Stromal cell of bone marrow (primary cell): ENCODE data around the gene TRIM27.
"Not testable (repeated sequence)": the region's sequence is repeated elsewhere in the genome, so short reads cannot be mapped to it uniquely, and the experiment has no call there.

Experiments
- DNase-seq: peaks from one replicate; pipeline ENCODE4 v3.0.0-alpha.2; 2012; ENCODE audit warnings: low read depth

TRIM27 gene, protein sequence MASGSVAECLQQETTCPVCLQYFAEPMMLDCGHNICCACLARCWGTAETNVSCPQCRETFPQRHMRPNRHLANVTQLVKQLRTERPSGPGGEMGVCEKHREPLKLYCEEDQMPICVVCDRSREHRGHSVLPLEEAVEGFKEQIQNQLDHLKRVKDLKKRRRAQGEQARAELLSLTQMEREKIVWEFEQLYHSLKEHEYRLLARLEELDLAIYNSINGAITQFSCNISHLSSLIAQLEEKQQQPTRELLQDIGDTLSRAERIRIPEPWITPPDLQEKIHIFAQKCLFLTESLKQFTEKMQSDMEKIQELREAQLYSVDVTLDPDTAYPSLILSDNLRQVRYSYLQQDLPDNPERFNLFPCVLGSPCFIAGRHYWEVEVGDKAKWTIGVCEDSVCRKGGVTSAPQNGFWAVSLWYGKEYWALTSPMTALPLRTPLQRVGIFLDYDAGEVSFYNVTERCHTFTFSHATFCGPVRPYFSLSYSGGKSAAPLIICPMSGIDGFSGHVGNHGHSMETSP

GRCh38 chr6:28923318-28924102 lies at the start of gene TRIM27:
TRIM27 (minus strand) TSS chr6:28923985; CDS start chr6:28923632, 353 bp downstream.
- peak; percentile 72 for DNase-seq

GRCh38 chr6:28970056-28970455 lies 46.3 kb upstream of the TRIM27 start:
- not testable (repeated sequence) for DNase-seq

DNA sequence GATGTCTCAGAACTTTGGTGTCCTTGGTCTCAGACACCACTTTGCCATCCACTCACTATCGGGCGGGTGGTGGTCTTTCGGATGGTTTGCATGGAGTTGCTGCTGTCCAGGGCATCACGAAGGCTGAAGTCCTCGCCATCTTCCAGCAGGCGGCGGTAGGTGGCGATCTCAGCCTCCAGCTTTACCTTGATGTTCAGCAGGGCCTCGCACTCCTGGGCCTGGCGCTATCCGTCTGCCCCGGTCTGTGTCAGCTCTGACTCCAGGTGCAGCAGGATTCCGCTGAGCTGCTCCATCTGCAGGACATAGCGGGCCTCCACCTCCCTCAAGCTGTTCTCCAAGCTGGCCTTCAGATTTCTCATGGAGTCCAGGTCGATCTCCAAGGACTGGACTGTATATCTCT lies 45.3 kb upstream of the TRIM27 start:
- DNase-seq = no peak

GRCh38 chr6:28968476-28968875 lies 44.7 kb upstream of the TRIM27 start:
- no peak for DNase-seq

DNA sequence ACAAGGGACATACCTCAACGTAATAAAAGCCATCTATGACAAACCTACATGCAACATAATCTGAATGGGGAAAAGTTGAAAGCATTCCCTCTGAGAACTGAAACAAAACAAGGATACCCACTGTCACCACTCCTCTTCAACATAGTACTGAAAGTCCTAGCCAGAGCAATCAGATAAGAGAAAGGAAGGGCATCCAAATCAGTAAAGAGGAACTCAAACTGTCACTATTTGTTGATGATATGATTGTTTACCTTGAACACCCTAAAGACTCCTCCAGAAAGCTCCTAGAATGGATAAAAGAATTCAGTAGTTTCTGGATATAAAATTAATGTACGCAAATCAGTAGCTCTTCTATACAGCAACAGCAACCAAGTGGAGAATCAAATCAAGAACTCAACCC lies 41.9 kb upstream of the TRIM27 start:
- no peak for DNase-seq

DNA sequence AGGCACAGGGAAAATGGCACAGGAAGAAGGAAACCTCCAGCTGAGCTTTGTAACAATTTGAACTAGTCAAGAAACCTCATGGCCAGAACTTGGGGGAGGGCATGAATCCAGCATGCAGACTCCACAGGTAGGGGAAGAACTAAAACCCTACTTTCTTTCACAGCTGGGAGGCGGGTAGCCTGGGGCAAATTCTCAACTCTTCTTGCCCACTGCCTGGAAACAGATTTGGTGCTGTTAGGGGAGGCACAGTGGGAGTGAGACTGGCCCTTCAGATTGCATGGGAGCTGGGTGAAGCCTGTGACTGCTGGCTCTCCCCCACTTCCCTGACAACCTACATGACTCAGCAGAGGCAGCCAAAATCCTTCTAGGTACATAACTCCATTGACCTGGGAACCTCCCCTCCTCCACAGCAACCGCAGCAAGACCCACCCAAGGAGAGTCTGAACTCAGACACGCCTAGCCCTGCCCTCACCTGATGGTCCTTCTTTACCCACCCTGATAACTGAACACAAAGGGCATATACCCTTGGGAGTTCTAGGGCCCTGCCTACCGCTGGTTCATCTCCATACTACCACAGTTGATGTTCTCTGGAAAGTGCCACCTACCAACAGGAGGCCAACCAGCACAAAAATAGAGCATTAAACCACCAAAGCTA lies 37.2 kb upstream of the TRIM27 start:
- DNase-seq = no peak

- DNase-seq = not testable (repeated sequence)
Measured at GRCh38 chr6:28958561-28959243, 34.9 kb upstream of the TRIM27 start.

GRCh38 chr6:28957795-28958314 lies 34.1 kb upstream of the TRIM27 start:
- DNase-seq = not testable (repeated sequence)

DNA sequence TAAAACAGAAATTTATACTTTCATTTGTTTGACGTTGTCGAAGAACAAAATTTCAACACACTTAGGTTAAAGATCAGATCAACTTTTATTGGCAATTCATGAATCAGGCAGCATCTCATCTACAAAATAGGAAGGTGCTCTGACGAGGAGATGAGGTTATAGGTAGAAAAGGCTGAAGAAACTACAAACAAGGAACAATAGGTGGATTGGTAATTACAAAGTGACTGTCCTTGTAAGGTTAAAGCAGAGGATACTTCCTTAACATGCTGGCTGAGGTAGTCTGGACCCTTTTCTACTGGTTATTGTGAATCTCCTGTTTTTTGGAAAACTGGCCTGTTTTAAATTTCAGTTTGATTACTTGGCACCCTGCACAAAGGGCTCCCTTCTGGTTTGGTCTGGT lies 32.5 kb upstream of the TRIM27 start:
- no peak for DNase-seq

DNA sequence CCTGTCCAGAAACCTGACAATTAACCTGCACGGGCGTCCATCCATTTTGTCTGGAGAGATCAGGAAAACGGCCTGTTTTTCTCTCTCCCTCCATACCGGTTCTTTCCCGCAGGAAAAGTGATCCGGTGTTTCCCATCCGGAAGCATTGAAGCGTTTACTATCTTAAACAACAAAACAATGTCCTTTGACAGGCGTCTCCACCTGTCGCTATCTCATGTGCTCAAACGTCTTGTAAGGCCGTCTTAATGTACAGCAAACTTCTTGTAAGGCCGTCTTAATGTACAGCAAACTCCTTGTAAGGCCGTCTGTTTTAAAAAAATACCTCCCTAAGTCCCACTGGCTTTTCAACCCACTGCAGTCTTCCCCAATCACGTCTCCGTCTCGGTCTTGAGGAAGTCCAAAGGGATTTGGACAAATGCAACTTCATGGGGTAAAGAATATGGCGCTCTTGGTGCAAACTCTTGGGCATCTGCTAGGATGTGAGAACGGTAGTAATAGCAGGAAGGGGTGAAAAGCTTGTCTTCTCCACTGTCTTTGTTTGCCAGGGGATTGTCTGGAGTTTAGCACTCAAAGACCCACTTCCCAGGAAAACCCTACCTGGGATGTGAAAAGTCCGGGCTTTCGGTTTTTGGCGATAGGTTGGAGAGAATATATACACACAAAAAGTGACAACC lies 29.9 kb upstream of the TRIM27 start:
- no peak for DNase-seq

GRCh38 chr6:28953039-28953584 lies 29.3 kb upstream of the TRIM27 start:
- DNase-seq = no peak

DNA sequence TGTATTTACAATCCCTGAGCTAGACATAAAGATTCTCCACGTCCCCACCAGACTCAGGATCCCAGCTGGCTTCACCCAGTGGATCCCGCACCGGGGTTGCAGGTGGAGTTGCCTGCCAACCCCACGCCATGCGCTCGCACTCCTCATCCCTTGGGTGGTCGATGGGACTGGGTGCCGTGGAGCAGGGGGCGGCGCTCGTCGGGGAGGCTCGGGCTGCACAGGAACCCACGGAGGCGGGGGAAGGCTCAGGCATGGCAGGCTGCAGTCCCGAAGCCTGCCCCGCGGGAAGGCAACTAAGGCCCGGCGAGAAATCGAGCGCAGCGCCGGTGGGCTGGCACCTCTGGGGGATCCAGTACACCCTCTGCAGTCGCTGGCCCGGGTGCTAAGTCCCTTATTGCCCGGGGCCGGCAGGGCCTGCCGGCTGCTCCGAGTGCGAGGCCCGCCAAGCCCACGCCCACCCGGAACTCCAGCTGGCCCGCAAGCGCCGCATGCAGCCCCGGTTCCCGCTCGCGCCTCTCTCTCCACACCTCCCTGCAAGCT lies 25.9 kb upstream of the TRIM27 start:
- not testable (repeated sequence) for DNase-seq

DNA sequence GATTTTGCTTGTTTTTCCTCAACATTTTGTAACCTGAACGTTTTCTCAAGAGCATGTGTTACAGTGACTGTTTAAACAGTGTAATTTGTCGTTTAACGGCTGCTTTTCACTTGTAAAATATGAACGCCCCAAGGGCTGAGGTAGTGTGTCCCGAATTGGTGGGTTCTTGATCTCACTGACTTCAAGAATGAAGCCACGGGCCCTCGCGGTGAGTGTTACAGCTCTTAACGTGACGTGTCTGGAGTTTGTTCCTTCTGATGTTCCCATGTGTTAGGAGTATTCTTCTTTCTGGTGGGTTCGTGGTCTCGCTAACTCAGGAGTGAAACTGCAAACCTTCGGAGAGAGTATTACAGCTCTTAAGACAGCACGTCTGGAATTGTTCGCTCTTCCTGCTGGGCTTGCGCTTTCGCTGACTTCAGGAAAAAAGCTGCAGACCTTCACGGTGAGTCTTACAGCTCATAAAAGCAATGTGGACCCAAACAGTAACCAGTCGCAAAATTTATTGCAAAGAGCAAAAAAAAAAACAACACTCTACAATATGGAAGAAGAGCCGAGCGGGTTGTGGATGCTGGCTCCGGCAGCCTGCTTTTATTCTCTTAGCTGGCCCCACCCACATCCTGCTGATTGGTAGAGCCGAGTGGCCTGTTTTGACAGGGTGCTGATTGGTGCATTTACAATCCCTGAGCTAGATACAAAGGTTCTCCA lies 25.1 kb upstream of the TRIM27 start:
- no peak for DNase-seq

DNA sequence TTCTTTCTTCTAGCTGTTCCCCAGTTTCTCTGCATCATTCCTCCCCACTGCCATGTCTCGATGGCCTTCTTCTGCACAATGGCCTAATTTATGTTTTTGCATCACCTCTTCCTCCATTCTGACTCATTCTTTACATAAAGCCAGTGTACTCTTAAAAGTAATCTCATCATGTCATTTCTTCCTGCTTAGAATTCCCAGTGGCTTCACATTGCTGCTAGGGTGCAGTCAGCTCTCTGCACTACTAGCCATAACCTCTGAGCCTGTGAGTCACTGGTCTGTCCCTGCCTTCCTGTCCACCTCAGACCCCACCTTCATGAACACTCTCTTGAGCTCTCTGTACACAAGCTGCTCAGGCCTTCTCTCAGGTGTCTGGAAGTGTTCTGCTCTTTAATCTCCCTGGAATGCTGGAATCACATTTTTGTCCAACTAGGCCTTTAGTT lies 24.1 kb upstream of the TRIM27 start:
- no peak for DNase-seq

DNA sequence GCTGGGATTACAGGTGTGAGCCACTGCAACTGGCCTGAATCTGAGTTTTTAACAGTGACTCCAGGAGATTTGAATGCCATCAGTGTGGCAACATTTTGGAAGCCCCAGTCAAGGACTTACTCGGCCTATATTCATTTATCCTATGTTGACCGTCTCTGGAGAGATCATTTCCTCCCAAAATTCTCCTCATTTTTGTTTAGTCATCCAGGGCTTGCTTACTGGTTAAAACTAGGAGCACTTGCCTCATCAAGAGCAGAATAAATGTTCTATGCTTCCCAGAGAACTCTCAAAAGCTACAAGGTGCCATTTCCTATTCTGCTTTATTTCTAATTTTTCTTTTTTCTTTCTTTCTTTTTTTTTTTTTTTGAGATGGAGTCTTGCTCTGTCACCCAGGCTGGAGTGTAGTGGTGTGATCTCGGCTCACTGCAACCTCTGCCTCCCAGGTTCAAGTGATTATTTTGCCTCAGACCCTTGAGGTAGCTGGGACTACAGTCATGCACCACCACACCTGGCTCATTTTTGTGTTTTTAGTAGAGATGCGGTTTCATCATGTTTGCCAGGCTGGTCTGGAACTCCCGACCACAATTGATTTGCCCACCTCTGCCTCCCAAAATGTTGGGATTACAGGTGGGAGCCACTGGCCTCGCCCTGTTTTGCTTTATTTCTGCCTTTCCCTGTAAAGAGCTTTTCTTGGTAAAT lies 23.4 kb upstream of the TRIM27 start:
- DNase-seq = no peak

GRCh38 chr6:28945349-28945748 lies 21.6 kb upstream of the TRIM27 start:
- no peak for DNase-seq

GRCh38 chr6:28944412-28944865 lies 20.7 kb upstream of the TRIM27 start:
- DNase-seq = peak; percentile 53

- no peak for DNase-seq
Measured at GRCh38 chr6:28943557-28944411, 20.0 kb upstream of the TRIM27 start.
